NCI-H1092 (cell line): ENCODE data around the gene PNRC2.
"Not testable (repeated sequence)": the region's sequence is repeated elsewhere in the genome, so short reads cannot be mapped to it uniquely, and the experiment has no call there.

Experiments used
- DNase-seq: peaks from one replicate; lab custom pipeline; 2025; lab: John Stamatoyannopoulos, UW

The PNRC2 gene

DNA sequence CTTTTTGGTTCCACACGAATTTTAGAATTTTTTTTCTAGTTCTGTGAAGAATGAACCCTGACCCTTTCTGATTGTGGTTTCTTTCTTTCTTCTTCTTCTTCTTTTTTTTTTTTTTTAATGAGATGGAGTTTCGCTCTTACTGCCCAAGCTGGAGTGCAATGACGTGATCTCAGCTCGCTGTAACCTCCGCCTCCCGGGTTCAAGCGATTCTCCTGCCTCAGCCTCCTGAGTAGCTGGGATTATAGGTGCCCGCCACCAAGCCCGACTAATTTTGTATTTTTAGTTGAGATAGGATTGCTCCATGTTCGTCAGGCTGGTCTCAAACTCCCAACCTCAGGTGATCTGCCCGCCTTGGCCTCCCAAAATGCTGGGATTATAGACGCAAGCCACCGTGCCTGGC, 32.4 kb downstream of the PNRC2 start:
- not testable (repeated sequence) for DNase-seq

DNA sequence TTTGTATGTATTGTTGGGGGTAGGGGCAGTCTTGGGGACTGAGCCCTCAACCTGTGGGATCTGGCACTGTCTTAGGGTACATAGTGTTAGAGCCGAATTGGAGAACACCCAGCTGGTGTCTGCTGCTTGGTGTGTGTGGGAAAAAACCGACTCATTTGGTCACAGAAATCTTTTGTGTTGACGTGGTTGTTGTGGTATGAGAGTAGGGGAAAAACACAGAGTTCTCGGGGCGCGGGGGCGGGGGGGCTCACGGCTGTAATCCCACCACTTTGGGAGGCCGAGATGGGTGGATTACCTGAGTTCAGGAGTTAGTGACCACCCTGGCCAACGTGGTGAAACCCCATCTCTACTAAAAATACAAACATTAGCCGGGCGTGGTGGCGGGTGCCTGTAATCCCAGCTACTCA, 35.8 kb downstream of the PNRC2 start:
- no peak for DNase-seq

DNA sequence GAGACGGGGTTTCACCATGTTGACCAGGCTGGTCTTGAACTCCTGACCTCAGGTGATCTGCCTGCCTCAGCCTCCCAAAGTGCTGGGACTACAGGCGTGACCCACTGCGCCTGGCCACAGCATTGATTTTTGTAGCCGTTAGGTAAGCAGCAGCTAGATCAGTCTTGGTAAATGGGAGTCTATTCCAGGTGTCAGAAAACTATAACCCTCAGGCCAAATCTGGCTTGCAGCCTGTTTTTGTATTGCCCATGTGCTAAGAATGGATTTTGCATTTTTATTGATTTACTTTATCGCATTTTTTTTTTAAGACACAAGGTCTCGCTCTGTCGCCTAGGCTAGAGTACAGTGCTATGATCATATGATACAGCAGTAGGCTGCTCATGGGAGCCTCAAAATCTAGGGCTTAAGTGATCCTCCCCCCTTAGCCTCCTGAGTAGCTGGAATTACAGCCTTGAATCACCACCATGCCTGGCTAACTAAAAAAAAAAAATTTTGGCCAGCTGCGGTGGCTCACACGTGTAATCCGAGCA, 37.1 kb downstream of the PNRC2 start:
- no peak for DNase-seq

DNA sequence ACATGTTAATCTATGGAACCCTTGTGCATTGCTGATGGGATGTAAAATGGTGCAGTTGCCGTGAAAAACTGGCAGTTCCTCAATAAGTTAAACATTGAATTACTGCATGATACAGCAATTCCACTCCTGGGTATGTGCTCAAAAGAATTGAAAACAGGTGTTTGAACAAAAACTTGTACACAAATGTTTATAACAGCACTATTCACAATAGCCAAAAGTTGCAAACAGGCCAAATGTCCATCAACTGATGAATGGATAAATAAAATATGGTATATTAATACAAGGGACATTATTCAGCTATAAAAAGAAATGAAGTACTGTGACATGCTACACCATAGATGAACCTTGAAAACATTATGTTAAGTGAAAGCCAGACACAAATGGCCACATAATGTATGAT, 38.2 kb downstream of the PNRC2 start:
- no peak for DNase-seq

DNA sequence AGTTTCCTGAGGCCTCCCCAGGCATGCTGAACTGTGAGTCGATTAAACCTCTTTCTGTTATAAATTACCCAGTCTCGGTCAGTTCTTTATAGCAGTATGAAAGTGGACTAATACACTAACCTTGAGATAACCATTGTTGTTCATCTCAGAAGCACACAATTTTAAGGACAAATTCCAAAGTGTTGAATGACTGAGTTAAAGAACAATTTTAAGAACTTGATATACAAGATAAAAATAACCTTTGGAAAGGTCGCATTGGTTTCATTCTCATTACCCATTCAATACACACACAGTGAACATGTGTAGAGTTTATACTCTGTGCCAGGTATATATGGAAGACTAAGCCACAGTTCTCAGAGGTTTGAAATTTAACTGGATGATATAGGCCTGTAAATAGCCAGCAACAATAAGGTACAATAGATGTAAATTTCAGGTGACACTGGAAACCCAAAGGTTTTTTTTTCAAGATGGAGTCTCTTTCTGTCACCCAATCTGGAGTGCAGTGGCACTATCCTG, 39.6 kb downstream of the PNRC2 start:
- DNase-seq, result no peak

DNA sequence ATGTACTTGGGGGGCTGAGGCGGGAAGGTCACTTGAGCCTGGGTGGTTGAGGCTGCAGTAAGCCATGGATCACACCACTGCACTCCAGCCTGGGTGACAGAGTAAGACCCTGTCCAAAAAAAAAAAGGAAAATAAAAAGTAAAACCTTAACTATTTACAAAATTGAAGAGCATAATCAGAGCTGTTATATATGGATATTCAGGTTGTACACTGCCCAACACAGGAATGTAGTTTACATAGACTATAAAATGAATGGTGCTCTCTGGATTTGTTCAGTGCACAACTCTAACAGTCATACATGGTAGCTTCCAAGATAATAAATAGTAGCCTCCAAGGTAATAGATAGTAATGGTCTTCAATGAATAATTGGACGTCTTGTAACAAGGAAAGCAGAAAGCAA, 43.1 kb downstream of the PNRC2 start:
- no peak for DNase-seq

DNA sequence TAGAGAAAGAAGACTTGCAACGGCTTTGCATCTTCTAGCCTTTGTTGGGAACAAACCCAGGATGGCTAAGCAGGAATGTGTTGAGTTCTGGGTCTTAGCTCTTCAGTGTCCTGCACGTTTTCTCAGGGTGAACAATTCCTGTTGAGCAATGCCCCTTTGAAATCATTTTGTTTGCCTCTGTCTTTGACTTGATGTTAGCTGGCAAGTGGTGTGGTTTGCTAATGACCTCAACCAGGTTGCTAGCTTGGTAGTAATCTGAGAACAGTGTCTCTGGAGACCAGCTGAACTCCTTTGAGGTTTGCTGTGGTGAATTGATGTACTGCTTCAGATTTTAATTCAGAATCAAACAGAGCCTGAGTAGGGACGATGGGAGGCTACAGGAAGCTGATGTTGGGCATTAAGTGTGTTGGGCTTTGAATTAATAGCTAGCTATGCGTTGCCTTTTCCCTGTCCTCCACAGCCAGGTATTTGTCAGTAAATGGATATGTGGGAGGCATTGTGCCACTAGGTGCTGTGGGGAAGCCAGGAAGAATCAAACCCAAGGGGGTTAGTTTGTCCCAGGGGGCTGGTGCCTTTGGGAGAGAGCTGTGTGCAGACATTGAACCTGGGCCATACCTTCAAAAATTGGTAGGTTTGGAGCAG, 43.8 kb downstream of the PNRC2 start:
- DNase-seq, result peak; percentile 24

DNA sequence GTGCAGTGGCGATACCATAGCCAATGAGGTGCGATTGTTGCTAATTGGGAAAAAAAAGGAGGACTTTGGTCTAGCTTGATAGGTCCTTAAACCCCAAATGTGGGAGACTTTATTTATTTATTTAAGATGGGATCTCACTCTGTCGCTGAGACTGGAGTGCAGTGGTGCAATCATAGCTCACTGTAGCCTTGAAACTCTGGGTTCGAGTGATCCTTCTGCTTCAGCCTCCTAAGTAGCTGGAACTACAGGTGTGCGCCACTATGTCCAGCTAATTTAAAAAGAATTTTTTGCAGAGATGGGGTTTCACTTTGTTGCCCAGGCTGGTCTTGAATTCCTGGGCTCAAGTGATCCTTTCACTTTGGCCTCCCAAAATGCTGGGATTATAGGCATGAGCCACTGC, 44.5 kb downstream of the PNRC2 start:
- no peak for DNase-seq

DNA sequence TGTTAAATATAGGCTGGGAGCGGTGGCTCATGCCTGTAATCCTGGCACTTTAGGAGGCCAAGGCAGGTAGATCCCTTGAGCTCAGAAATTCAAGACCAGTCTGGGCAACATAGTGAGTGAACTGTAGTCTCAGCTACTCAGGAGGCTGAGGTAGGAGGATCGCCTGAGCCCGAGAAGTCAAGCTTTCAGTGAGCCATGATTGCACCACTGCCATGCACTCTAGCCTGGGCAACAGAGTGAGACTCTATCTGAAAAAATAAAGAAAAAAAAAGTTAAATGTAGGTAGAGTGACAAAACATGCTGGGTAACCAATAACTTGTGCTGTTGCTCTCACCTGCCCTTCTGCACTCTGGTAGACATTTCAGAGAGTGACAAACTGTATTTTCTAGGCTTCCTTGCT, 45.5 kb downstream of the PNRC2 start:
- DNase-seq, result no peak

DNA sequence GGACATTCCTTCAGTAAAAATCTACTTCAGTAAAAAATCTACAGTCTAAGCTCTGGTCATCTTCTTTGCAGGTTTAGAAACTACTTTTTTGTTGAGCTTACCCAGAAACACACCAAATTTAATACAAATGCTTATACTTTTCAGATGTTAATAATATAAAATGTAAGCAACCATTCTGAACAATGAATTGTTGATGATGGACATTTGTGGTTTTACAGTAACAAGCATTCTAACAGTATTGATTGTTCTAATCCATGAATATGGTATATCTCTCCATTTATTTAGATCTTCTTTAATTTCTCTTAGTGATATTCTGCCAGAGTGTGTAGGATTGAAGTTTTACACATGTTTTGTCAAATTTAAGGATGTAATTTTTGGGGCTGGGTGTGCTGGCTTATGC, 47.5 kb downstream of the PNRC2 start:
- no peak for DNase-seq

DNA sequence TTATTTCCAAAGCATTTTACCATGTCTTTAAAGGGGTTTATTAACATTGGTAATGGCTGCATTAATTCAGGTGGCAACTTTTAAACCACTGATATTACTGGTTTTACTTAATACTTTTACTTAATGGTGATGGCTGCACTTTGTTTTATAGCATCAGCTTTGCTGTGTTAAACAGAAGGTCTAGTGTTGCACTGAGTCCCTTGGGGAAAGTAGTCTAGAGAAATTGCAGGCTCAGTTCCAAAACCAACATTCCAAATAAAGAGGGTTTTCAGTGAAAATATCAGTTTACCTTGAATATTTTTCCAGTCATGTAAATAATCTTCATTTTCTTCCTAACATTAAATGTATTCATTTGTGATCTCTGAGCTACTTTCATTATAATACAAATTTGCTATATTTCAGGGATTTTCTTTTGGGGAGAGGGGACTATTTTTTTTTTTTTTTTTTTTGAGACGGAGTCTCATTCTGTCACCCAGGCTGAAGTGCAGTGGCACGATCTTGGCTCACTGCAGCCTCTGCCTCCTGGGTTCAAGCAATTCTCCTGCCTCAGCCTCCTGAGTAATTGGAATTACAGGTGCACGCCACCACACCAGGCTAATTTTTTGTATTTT, 49.1 kb downstream of the PNRC2 start:
- DNase-seq, result peak; percentile 14

DNA sequence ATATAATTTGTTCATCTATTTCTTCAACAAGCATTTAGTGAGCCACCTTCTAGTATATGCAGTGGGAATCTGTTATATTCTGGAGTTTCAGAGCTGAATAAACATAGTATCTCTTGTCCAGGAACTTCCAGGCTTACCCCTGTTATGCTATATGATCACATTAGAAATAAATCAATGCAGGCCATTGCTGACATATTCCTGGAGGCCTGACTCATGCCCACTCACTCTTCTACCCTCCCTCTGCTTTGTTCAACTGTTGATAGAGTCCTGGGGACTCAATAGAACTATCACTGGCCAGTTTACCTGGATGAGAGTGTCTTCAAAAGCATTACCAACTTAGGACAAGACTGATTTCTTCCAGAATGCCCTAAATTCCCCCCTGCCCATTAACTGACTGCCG, 49.8 kb downstream of the PNRC2 start:
- no peak for DNase-seq

DNA sequence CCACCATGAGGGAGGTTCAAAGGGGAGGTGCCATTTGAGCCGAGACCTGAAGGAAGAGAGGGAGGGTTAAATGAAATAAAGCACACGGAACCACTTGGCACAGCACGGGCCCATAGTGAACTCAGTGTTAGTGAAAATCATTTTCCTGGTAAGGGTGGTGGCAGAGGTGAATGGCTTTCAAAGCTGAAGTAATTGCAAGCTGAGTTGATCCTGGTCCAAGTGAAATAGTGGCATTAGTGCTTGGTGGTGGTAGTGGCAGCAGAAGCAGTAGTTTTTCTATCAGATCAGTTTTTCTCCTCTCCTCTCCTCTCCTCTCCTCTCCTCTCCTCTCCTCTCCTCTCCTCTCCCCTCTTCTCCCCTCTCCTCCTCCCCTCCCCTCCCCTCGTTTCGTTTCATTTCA, 51.0 kb downstream of the PNRC2 start:
- DNase-seq, result no peak

DNA sequence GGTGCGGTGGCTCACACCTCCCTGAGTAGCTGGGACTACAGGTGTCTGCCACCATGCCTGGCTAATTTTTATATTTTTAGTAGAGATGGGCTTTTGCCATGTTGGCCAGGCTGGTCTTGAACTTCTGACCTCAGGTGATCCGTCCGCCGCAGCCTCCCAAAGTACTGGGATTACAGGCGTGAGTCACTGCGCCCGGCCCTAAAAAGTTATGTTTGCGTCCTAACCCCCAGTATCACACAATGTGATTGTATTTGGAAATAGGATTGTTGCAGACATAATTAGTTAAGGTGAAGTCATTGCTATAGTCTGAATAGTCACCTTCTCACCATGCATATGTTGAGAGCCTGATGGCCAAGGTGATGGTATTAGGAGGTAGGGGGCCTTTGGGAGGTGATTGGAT, 53.2 kb downstream of the PNRC2 start:
- DNase-seq, result not testable (repeated sequence)
